ENCODE results near the gene SLC25A47.
A peak's percentile ranks its signal among the peaks of the same experiment; 100 is the strongest.

The SLC25A47 gene

DNA sequence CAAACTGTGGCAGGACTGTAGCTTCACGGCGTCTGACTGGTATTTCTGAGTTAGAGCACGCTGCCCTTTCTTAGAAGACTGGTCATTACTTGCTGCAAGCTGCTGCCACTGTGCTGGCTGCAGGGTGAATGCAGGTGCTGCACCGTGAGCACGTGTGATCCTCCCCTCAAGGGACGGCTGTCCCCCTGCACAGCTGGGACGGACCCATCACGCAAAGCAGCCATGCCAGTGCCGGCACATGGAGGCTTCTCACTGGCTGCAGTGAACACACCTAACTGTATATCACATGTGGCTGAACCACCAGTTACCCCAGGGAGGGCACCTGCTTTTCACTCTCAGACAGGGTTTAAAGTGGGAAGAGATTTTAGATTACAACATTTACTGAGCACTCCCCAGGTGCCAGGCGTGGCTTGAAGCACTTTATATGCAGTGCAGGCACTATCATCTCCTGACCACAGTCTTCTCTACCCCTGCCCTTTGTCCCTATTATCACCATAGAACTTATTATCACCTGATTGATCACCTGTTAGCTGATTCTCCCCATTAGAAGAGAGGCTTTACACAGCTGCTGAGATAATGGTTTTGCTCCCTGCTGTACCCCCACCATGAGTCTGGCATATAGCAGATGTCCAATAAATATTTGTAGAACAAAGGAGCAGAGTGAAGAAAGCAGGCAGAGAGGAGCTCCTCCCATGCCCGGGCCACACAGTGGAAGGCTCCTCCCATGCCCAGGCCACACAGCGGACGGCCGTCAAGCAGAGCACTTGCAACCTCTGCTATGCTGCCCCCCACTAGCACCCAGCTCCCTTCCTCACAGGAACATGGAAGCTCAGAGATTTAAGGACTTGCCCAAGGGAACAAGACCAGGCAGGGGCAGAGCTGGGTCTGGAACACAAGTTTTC lies 25.9 kb downstream of the SLC25A47 start:
- no peak for DNase-seq

DNA sequence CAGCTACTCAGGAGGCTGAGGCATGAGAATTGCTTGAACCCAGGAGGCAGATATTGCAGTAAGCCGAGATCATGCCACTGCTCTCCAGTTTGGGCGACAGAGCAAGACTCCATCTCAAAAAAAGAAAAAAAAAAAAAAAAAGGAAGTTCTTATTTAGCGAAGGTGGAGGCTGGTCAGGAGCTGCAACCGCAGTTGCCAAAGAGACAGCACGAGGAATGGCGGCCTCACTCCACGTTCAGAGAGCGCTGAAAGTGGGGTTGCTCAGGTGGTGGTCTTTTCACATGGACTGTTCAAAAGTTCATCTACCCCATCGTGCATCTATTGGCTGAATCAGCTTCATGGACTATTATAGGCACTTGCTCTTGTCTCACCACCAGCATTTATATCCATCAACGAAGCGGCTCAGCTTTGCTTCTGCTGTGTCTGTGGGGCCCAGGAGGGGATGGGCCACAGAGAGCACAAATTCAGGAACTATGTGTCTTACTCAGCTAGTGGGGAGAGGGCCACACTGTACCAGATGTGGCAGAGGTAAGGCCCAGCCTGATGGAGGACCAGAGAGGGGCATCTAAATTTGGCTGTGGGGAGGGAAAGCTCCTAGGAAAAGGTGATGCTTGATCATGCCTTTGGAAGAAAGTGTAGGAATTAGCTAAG lies 27.3 kb downstream of the SLC25A47 start:
- DNase-seq = no peak

DNA sequence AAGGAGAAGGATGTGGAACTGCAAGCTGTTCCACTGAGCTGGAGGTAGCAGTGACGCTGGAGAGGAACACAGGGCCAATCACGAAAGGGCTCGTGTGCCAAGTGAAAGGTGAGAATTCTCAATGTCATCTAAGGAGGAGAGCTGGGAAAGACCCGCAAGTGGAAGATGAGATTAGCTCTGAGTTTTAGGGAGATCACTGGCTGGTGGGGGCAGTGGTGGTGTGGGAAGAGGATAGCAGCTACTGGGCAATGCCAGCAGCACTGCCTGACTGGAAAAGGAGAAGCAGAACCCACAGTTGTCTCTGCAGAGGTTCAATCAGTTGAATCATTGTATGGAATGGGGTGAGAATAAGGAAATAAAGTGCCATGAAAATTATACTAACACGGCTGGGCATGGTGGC lies 27.8 kb downstream of the SLC25A47 start:
- DNase-seq = no peak

DNA sequence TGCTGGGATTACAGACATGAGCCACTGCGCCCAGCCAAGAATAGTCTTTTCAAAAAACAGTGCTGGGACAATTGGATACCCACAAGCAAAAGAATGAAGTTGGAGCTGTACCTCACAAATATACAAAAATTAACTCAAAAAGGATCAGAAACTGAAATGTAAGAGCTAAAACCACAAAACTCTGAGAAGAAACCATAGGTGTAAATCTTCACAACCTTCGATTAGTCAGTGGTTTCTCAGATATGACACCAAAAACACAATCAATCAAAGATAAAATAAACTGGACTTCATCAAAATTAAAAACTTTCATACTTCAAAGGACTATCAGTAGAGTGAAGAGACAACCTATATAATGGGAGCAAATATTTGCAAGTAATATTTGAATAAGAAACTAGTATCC lies 35.3 kb downstream of the SLC25A47 start:
- DNase-seq = no peak

DNA sequence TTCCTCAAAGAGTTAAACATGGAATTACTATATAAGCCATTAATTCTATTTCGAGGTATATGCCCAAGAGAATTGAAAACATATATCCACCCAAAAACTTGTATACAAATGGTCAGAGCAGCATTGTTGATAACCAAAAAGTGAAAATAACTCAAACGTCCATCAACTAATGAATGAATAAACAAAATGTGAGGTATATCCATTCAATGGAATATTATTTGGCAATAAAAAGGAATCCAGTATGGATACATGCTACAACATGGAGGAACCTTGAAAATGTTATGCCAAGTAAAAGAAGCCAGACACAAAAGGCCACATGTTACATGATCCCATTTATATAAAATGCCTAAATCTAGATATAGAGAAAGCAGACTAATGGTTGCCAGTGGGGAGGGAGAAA lies 36.0 kb downstream of the SLC25A47 start:
- no peak for DNase-seq

DNA sequence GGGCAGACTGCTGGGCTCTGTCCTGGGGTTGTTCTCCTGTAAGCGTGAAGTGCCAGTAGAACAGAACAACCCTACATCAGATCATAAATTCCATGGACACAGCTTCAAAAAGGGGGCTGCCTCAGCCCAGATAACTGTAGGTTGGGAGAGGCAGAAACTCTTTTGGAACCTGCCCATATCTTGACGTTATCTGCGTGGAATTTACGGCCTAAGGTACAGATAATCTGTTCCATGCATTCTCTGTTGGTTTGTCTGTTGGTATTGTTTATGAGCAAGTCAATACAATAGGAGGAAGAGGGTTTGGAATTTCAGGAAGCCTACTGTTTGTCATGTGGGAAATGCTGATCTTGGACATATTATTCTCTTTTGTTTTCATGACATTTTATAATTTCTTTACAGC lies 36.7 kb downstream of the SLC25A47 start:
- DNase-seq = no peak

DNA sequence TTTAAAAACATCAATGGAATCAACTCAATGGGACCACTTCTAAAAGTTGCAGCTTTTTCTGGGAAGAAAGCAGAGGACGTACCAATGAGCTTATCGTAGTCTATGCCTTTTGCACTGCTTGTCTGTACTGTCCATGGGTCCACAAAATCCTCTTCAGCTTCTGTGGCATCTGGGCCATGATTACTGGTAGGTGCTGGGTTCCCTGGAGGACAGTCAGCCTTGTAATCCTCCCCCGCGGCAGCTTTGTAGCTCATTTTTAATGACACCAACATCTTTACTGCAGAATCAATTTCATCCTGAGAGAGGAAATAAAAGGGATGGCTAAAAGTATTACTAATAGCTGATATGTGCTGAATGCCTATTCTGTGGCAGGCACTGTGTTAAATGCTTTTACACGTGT lies 38.5 kb downstream of the SLC25A47 start:
- no peak for DNase-seq

DNA sequence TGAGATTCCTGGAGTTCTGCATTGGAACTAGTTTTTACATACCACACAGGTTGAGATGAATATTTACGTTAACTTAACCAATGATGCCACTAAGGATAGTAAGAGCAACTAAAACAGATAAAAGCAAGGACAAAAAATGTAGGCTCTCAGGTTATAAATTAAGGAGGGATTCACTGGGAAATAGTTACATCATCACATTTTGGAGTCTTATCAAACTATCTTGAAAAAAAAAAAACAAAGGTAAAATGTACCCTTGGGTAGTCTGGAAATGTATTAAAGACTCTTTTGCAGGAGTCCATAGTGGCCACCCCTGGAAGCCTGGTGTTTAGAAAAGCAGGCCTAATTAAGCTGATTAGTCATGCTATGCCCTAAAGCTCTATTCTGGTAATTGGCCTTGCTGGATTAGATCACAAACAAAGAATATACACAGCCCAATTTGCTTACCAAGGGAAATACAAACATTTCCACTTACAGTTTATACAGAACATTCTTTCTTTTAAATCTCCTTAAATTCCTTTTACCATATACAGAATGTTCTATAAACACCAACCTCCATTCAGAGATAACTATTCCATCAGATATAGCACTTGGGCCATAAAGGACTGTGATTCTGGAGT lies 39.3 kb downstream of the SLC25A47 start:
- DNase-seq = no peak

DNA sequence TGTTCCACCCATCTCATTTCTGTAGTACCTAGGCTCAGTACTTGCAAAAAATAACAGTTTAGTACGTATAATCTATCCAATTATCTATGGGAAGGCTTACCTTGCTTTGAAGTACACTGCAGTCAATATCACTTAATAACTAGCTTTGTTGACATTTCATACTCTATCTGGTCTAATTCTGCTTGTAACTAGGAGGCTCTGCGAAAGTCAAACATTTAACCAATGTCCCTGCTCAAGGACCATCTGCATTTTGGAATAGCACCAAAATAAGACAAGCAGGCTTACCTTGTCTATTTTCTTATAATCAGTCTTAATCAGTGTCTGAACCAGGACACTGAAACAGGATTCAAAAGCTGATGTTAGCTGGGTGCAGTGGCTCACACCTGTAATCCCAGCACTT lies 39.9 kb downstream of the SLC25A47 start:
- DNase-seq = no peak

DNA sequence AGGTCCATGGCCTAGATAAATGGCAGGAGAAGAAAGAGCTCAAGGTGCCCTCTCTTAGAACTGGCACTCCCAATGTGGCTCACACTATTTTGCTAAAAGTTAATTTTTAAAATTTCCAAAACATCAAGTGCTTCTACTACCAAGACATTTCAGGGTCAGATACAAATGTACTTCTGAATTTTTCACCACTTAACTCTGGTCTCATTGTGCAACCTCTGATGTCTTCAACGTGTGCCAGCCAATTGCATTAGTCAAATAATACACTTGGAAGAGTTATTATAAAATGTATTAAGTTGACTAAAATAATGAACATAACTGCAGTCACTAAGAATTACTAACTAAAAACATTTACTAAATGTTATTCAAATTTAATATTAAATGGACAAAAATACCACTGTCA lies 41.3 kb downstream of the SLC25A47 start:
- no peak for DNase-seq

DNA sequence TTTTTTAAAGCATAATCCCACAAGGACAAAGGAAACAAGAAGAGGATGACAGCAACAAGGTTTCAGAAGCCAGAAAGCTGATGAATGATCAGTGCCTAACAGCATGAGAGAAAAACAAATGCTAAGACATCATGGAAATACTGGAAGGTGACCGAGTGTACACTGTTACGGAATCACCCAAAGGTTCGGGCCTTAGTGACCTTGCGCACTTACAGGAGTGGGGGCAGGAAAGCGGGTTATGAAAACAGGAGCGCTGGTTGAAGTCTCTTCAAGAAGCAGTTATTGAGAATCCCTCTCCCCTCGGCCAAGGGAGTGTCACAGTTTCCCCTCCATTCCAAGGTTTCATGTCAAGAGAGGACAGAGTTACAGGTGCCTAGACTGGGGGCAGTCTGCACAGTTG lies 42.6 kb downstream of the SLC25A47 start:
- no peak for DNase-seq

DNA sequence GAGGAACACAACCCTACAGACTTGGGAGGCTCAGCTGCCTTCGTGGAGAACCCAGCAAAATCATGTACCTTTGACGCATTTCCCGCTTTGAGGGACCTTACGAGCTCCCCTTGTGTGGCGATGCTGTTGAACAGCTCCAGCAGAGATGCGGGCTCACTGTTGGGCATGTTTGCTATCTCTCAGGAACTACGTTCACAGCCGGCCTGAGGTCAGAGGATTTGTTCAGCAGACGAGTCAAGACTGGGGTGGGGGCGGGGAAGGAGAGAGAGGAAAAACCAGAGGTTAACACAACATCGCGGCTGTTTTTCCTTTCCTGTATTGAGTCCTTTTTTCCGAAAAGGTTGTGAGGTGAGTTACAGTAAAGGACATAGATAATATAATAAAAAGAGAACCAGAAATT lies 45.9 kb downstream of the SLC25A47 start:
- DNase-seq = no peak

DNA sequence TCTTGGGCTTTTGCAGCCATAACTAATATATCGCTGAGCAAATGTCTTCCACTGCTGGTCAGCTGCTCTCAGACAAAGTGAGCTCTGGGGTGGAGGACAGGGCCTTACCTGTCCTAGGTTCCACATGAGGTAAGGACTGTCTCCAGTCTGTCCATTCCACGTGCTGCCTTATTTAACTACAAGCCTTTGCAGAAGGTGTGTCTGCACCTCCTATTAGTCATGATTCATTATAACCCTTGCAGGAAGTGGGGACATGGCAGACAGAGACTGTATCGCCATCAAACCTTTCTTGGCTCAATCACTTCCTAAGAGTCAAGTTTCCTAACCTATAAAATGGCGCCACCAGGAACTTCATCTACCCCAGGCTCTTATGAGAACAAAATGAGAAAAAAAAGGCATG lies 46.9 kb downstream of the SLC25A47 start:
- no peak for DNase-seq

DNA sequence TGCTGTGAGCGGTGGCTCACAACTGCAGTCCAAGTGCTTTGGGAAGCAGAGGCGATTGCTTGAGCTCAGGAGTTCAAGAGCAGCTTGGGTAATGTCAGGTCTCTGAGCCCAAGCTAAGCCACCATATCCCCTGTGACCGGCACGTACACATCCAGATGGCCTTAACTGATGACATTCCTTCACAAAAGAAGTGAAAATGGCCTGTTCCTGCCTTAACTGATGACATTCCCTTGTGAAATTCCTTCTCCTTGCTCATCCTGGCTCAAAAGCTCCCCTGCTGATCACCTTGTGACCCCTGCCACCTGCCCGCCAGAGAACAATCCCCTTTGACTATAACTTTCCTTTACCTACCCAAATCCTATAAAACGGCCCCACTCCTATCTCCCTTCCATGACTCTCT lies 48.6 kb downstream of the SLC25A47 start:
- no peak for DNase-seq

DNA sequence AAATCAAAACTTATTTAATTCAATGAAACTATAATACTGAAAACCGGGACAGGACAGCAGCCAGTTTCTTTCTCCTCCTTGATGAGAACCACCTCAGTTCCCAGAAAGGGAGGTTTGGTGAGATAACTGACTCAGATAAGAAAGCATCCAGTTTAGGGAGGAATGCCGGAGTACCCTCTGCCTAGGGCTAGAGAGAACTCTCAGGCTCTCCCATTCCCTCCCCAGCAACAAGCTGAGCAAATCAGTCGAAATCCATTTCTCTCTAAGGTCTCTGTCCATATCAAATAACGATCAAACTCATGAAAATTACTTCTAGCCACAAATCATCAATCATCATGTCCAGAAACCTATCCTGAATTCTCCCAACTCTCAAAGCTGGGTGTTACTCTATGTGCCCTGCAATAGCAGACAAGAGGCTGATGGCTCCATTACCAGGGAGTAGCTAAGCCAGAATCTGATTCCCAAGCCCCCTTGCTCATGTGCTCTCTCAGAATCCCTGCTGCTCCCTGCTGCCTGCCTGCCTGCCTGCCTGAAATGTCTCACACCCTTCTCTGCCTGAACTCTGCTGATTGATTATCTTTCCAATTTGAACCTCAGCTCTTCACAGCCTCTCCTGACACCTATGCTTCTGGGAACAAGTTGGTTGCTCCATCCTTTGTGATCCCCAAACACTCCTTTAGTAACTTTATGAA lies 49.4 kb downstream of the SLC25A47 start:
- DNase-seq = no peak

DNA sequence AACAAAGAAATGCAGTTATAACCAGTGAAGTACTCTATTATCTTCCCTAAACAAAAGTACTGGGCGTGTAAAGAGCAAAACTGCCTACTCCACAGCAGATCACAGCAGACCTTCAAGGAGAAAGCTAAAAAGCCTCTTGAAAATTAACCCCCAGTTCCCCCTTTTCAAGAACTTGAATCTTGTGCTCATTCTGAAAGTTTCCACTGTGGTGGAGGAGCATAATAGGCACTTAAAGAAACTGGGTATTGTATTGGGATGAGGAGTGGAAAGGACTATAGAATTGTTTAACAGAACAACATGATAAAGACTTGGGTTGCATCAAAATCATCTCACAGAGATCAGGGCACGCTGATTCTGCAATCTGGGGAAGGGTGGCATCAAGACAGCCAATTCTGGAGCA lies 51.1 kb downstream of the SLC25A47 start:
- DNase-seq = no peak

DNA sequence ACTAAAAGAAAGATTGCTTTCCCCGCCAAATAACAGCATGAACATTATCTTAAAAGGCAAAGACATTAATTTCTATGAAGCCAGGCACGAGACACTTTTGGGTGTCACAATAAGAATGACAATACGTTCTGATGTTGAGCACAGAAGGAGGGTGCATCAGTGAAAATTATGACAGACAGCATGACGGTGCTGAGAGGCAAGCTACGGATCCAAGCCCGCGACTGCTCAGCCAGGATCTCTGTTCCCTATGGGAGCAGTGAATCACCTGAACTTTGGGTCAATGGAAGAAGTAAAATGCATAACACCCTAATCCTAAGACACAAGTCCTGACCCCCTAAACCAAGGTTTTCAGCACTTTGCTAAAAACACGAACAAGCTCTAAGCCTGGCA lies 51.7 kb downstream of the SLC25A47 start:
- no peak for DNase-seq

DNA sequence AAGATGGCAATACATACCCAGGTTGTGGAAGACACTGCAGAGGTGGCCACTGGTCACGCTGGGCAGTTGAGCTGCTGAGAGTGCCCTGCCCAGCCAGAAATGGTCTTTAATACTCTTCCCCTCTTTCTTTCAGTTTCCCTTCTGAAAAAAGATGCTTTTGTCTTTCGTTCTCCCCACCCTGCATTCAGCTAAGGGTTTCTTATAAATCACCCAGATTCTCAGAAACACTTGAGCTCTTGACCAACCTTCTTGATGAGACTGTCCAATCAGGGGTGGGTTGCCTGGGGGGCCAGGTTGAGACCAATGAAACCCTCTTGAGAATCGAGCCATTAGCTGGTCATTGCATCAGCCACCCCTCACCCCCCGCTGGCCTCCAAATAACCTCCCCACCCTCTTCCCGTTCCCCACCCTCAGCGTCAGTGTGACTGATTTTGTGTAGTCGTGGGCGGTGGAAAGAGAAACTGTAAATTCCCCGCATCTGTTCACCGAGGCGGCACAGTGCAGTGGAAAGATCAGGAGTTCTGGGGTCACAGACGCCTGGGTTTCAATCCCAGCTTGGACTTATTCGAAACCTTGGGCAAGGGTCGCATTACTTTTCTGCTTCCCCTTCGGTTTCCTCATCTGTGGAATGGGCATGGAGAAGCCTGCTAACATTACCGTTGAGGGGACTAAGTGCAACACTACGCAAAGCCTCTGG lies 52.3 kb downstream of the SLC25A47 start:
- no peak for DNase-seq

DNA sequence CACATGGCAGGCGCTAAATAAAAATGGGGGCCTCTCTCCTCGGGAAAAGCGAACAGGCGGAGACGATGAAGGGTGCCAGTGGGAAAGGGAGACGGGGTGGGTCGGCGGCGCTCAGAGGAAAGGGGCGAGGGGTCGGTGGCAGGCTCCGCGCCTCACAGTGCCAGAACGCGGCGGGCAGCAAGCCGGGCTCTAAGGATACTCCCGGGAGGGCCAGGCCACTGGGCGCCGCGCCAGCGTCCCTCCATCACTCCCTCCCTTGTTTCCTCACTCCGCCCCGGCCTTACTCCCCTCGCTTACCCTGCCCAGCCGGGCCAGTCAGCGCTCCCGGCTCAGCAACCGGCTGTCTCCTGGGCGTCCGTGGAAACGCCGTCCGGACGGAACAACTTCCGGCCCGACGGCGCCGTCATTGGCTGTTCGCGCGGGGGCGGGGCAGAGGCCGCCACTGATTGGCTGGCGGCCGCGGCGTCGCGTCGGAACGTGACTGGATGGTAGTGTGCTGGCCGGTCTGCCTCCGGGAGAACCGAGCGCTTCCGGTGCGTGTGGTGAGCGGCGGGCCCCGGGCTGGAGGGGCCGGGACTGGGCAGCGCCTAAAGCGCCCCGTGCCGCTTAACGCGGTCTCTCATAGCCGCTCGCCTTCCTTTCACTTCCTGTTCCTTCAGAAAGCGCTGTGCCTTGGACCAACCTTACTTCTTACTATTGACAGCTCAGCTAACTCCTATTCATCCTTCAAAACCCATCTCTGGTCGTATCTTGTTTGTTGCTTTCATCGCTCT lies 53.0 kb downstream of the SLC25A47 start, which contains the start of gene WDR25:
WDR25 (plus strand) TSS at position 523 of the 773 bp plus-strand sequence.
- peak; percentile 63 for DNase-seq

DNA sequence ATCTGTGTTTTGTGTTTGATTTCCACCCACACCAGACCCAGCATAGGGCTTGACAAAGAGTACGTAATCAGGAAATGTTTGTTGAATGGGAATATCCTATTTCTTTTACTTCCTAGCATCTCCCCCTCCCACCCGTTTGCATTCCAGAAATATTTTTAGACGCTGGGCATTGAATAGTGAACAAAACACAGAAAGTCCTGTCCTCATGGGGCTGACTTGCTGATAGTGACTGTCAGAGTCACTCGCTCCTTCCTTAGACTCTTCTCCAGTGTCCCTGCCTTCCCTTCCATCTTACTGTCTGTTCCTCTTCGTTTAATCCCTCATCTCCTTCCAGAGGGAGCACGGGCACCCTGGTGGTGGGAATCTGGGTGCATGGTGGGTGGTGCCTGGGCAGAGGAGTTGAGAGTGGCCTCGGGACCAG lies 53.6 kb downstream of the SLC25A47 start:
- no peak for DNase-seq

Data from 8988T (cell line).